K562 (cell line): ENCODE measurements around the gene BRME1. TPM values are rescaled to one million over a fixed set of nuclear protein-coding genes. Genes with fewer than 3 reads are reported as not detected.
A peak's percentile ranks its signal among the peaks of the same experiment; 100 is the strongest.

ENCODE experiments used
- BMI1 ChIP-seq: fragments of 150-350 bp; IDR thresholded peaks from 2 replicates; pipeline ENCODE4 v1.6.1; 2014; ENCODE audit warnings: low read length
- CEBPG ChIP-seq, 3 experiments: fragments of 200-800 bp in 1 of 3; sonication (Bioruptor generic) in 1 of 3; sonication (generic) in 1 of 3; formaldehyde crosslinking in 1 of 3; IDR thresholded peaks in 2 of 3; conservative IDR thresholded peaks in 1 of 3; 2 replicates each; pipeline versions ENCODE4 v1.6.1 to v1.8.0; 2016 to 2022; ENCODE audit warnings: missing compliant biosample characterization in 2 of 3, missing genetic modification characterization in 2 of 3, mild to moderate bottlenecking in 1 of 3, missing genetic modification reagents in 1 of 3
- NFIX ChIP-seq: fragments of 250-450 bp; sonication (Bioruptor Pico); IDR thresholded peaks from 2 replicates; pipeline ENCODE4 v1.4.0; 2020; ENCODE audit warnings: low read depth, mild to moderate bottlenecking, moderate library complexity
- RFX5 ChIP-seq: IDR thresholded peaks from 2 replicates; pipeline ENCODE4 v1.6.1; 2011; ENCODE audit warnings: low read depth, mild to moderate bottlenecking, improper control_type of control experiment, low read length
- polyA plus RNA-seq, 8 experiments: library from polyadenylated mRNA; depleted of rRNA in 4 of 8; stranded (reverse) in 5 of 8; unstranded in 3 of 8; fragments of >200 nt; fragmentation: Nextera tagmentation in 2 of 8; fragmentation: Illumina TruSeq in 1 of 8; extraction: Ambion mirVana in 2 of 8; extraction: Trizol in 1 of 8; gene quantifications; 2 replicates each; pipeline versions ENCODE4 v1.2.1 to v1.2.3, GENCODE V29; 2011 to 2014; ENCODE audit warnings: inconsistent platforms in 1 of 8, missing spikeins in 1 of 8
- total RNA-seq, 7 experiments: library from RNA; depleted of rRNA in 6 of 7; stranded (reverse); fragments of >200 nt in 6 of 7; fragmentation: Illumina TruSeq in 2 of 7; extraction: Trizol in 2 of 7; gene quantifications; 2 replicates each; pipeline versions ENCODE4 v1.2.1 to v1.2.3, GENCODE V29; 2011 to 2021; ENCODE audit warnings: low replicate concordance in 1 of 7
- TF ChIP-seq, protein P1 (sequence below): fragments of 450-650 bp; IDR thresholded peaks from 2 replicates; pipeline ENCODE4 v1.6.1; 2016; ENCODE audit warnings: low read depth
- TF ChIP-seq, protein P2 (sequence below), 2 experiments: fragments of 450-650 bp in 1 of 2; sonication (generic) in 1 of 2; formaldehyde crosslinking in 1 of 2; IDR thresholded peaks; 2 replicates each; pipeline versions ENCODE4 v1.7.1 to v1.9.0; 2016 to 2022; ENCODE audit warnings: inconsistent platforms in 1 of 2, mild to moderate bottlenecking in 1 of 2, missing genetic modification reagents in 1 of 2

Gene BRME1
- total and polyA plus RNA-seq, 9 of the 15 experiments (the other 6 are each of a cell fraction or from before 2014, with no cell fraction given) = 0.75 to 6.1 (median 3.6) TPM

DNA sequence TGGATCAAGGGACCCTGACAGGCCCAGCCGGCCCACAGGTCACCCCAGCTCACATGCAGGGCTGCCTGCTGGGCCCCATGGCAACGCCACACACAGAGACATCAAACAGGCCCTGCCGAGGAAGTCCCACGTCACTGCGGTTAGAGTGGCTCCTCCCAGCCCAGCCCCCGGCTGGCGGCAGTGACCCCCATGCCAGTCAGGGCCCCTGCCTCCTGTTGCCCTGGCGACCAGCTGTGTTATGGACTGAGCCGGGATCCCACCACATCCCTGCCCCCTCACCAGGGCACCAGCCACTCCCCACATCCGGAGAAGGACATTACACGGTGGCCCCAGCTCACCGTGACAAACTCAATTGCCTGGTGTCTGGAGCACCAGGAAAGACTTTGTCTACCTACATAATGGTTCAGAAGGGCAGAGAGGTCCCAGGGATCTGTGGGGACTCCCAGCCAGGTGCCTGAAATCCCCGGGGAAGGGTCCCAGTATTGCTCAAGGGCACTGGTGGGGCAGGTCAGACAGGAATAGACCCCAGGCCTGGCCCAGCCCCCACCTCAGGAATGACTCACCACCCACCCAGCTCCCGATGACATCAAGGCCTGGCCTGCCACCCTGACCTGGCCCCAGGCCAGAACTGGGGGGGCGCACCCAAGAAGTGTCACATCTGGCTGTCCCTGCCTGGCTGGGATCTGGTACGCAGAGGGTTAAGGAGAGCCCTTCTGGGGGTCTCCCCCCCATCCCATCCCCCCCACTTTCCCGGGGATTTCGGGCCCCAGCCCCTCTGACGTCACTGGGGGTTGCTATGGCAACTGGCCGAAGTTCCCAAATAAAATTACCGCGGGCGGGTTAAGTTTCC lies 59.1 kb downstream of the BRME1 start (continued):
- TF ChIP-seq, protein P1, sequence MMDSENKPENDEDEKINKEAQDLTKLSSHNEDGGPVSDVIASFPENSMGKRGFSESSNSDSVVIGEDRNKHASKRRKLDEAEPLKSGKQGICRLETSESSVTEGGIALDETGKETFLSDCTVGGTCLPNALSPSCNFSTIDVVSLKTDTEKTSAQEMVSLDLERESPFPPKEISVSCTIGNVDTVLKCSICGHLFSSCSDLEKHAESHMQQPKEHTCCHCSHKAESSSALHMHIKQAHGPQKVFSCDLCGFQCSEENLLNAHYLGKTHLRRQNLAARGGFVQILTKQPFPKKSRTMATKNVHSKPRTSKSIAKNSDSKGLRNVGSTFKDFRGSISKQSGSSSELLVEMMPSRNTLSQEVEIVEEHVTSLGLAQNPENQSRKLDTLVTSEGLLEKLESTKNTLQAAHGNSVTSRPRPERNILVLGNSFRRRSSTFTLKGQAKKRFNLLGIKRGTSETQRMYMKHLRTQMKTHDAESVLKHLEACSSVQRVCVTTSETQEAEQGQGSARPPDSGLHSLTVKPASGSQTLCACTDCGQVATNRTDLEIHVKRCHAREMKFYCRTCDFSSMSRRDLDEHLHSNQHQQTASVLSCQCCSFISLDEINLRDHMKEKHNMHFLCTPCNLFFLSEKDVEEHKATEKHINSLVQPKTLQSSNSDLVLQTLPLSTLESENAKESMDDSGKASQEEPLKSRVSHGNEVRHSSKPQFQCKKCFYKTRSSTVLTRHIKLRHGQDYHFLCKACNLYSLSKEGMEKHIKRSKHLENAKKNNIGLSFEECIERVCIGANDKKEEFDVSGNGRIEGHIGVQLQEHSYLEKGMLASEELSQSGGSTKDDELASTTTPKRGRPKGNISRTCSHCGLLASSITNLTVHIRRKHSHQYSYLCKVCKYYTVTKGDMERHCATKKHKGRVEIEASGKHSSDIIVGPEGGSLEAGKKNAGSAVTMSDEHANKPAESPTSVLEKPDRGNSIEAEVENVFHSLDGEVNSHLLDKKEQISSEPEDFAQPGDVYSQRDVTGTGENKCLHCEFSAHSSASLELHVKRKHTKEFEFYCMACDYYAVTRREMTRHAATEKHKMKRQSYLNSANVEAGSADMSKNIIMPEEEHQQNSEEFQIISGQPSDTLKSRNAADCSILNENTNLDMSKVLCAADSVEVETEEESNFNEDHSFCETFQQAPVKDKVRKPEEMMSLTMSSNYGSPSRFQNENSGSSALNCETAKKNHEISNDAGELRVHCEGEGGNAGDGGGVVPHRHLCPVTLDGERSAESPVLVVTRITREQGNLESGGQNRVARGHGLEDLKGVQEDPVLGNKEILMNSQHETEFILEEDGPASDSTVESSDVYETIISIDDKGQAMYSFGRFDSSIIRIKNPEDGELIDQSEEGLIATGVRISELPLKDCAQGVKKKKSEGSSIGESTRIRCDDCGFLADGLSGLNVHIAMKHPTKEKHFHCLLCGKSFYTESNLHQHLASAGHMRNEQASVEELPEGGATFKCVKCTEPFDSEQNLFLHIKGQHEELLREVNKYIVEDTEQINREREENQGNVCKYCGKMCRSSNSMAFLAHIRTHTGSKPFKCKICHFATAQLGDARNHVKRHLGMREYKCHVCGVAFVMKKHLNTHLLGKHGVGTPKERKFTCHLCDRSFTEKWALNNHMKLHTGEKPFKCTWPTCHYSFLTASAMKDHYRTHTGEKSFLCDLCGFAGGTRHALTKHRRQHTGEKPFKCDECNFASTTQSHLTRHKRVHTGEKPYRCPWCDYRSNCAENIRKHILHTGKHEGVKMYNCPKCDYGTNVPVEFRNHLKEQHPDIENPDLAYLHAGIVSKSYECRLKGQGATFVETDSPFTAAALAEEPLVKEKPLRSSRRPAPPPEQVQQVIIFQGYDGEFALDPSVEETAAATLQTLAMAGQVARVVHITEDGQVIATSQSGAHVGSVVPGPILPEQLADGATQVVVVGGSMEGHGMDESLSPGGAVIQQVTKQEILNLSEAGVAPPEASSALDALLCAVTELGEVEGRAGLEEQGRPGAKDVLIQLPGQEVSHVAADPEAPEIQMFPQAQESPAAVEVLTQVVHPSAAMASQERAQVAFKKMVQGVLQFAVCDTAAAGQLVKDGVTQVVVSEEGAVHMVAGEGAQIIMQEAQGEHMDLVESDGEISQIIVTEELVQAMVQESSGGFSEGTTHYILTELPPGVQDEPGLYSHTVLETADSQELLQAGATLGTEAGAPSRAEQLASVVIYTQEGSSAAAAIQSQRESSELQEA = no peak
- TF ChIP-seq CEBPG (CRISPR knock-in tag; IDR thresholded peaks at IDR 0.05) (0 out of 2 replicates have a peak, but pooled peaks have one; percentile 0), CEBPG (tag; conservative IDR thresholded peaks at IDR 0.05 in 1 of 2, IDR thresholded peaks at IDR 0.05 in 1 of 2) (peak in 1 of 2 experiments; percentile 30; a peak in 3 of 4 replicates), BMI1 (peak; percentile 90), NFIX (CRISPR knock-in tag) (peak; percentile 80), RFX5 (peak; percentile 53; the same call in 1 of the 2 replicates)
- TF ChIP-seq, protein P2, sequence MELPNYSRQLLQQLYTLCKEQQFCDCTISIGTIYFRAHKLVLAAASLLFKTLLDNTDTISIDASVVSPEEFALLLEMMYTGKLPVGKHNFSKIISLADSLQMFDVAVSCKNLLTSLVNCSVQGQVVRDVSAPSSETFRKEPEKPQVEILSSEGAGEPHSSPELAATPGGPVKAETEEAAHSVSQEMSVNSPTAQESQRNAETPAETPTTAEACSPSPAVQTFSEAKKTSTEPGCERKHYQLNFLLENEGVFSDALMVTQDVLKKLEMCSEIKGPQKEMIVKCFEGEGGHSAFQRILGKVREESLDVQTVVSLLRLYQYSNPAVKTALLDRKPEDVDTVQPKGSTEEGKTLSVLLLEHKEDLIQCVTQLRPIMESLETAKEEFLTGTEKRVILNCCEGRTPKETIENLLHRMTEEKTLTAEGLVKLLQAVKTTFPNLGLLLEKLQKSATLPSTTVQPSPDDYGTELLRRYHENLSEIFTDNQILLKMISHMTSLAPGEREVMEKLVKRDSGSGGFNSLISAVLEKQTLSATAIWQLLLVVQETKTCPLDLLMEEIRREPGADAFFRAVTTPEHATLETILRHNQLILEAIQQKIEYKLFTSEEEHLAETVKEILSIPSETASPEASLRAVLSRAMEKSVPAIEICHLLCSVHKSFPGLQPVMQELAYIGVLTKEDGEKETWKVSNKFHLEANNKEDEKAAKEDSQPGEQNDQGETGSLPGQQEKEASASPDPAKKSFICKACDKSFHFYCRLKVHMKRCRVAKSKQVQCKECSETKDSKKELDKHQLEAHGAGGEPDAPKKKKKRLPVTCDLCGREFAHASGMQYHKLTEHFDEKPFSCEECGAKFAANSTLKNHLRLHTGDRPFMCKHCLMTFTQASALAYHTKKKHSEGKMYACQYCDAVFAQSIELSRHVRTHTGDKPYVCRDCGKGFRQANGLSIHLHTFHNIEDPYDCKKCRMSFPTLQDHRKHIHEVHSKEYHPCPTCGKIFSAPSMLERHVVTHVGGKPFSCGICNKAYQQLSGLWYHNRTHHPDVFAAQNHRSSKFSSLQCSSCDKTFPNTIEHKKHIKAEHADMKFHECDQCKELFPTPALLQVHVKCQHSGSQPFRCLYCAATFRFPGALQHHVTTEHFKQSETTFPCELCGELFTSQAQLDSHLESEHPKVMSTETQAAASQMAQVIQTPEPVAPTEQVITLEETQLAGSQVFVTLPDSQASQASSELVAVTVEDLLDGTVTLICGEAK (IDR thresholded peaks at IDR 0.05) = no peak
- TF ChIP-seq, protein P2 (CRISPR knock-in tag; IDR thresholded peaks at IDR 0.05) = no peak
